Activated naive CD8-positive, alpha-beta T cell treated with anti-CD3 and anti-CD28 coated beads, Interleukin-2, amount 10 ng/mL, durations not matched to agents 7 days and 5 days (primary cell): ENCODE results near the gene MYH6. TPM values are rescaled to one million over a fixed set of nuclear protein-coding genes. Genes with fewer than 3 reads are reported as not detected.
"Not testable (repeated sequence)": the region's sequence is repeated elsewhere in the genome, so short reads cannot be mapped to it uniquely, and the experiment has no call there.

ENCODE experiments used
- ATAC-seq: fragments of 150-1000 bp; cut with Tn5 transposase; one replicate; pipeline ENCODE4 v1.10.0; 2021; ENCODE audit warnings: low read depth, moderate library complexity
- POLR2A ChIA-PET: fragments of 350-600 bp; sonication (Branson Sonifier 250); formaldehyde crosslinking; loops from one replicate; lab custom pipeline; 2021; ENCODE audit warnings: antibody characterized with exemption; lab: Charles Lee
- DNase-seq: peaks from one replicate; pipeline ENCODE4 v3.0.0; 2021
- H3K27ac Mint-ChIP-seq: one replicate; pipeline ENCODE4 v1.8.0; 2022; ENCODE audit warnings: mild to moderate bottlenecking, mixed read lengths
- H3K27me3 Mint-ChIP-seq: one replicate; pipeline ENCODE4 v1.8.0; 2022; ENCODE audit warnings: mild to moderate bottlenecking, moderate library complexity, mixed read lengths
- H3K36me3 Mint-ChIP-seq: one replicate; pipeline ENCODE4 v1.8.0; 2021; ENCODE audit warnings: mild to moderate bottlenecking, mixed read lengths
- H3K4me1 Mint-ChIP-seq: one replicate; pipeline ENCODE4 v1.8.0; 2021; ENCODE audit warnings: mixed read lengths
- H3K4me3 Mint-ChIP-seq: one replicate; pipeline ENCODE4 v1.8.0; 2022; ENCODE audit warnings: mild to moderate bottlenecking, moderate library complexity, mixed read lengths
- H3K9me3 Mint-ChIP-seq: one replicate; pipeline ENCODE4 v1.8.0; 2021; ENCODE audit warnings: mixed read lengths
- total RNA-seq, 2 experiments: library from RNA; stranded (reverse); gene quantifications; one replicate each; pipeline ENCODE4 v1.2.3, GENCODE V29; 2021

Gene MYH6
- total RNA-seq, 2 experiments from 2014 or later = not detected

DNA sequence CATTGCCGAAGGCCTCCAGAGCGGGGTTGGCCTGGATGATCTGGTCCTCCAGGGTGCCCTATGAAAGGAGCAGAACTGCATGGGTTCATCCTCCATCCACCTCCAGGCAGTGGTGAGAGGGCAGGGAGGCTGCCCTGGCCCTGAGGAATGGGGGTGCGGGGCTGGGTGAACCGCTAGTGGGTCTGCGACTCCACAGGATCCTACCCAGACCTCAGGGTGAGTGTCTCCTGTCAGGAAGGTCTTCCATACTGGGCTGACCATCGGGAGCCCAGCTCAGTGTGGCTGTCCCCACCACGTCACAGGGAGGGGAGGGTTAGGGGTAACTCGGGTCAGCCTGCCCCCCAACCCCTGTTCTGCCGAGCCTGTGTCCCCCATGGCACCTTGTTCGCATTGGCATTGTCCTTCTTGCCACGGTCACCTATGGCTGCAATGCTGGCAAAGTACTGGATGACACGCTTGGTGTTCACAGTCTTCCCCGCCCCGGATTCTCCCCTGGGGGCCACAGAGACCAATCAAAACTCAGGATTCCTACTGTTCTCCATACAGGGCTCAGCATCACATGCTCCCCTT, 3.7 kb downstream of the MYH6 start:
- Mint-ChIP-seq H3K27ac (no peak overlapping the region), H3K4me1 (peaks cover 2% of the 10 kb centered on the region), H3K9me3 (no peaks in the 10 kb centered on the region), H3K36me3 (no peaks in the 10 kb centered on the region), H3K4me3 (no peak overlapping the region), H3K27me3 (peaks cover 10% of the 10 kb centered on the region)
- POLR2A ChIA-PET = interaction anchor here (0.6 kb wide), 1 partner anchor 168 kb away, joined by 5 read pairs; no protein-coding TSS in a partner anchor
- ATAC-seq (no peak), DNase-seq (no peak)

GRCh38 chr14:23403908-23404307, 4.2 kb downstream of the MYH6 start:
- POLR2A ChIA-PET = interaction anchor here (0.6 kb wide), 1 partner anchor 167 kb away, joined by 5 read pairs; no protein-coding TSS in a partner anchor
- Mint-ChIP-seq H3K27ac (no peak overlapping the region), H3K4me1 (peaks cover under 1% of the 10 kb centered on the region), H3K27me3 (peaks cover 10% of the 10 kb centered on the region), H3K4me3 (no peak overlapping the region), H3K9me3 (no peaks in the 10 kb centered on the region), H3K36me3 (no peaks in the 10 kb centered on the region)
- ATAC-seq = no peak
- DNase-seq = no peak

DNA sequence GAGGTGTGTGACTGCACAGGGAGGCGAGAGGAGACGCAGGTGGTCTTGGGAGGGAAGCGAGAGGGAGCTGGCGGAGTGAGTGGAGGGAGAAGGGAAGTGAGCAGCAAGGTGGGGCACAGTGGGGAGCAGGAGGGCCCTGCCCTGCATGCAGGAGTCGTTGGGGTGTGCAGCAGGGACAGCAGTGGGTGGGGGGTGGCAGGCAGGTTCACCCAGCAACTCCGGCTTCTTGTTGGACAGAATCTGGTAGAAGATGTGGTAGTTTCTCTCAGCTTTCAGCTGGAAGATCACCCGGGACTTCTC, 5.0 kb downstream of the MYH6 start:
- POLR2A ChIA-PET = no interaction called here
- peaks cover 10% of the 10 kb centered on the region for H3K27me3 Mint-ChIP-seq
- H3K4me3 Mint-ChIP-seq = no peak overlapping the region
- H3K27ac Mint-ChIP-seq = no peak overlapping the region
- no peak for ATAC-seq
- H3K4me1 Mint-ChIP-seq = no peaks in the 10 kb centered on the region
- no peaks in the 10 kb centered on the region for H3K9me3 Mint-ChIP-seq
- DNase-seq = no peak
- no peaks in the 10 kb centered on the region for H3K36me3 Mint-ChIP-seq

GRCh38 chr14:23402296-23403138, 5.6 kb downstream of the MYH6 start:
- H3K27me3 Mint-ChIP-seq = peaks cover 7% of the 10 kb centered on the region
- ATAC-seq = no peak
- H3K27ac Mint-ChIP-seq = no peak overlapping the region
- H3K36me3 Mint-ChIP-seq = no peaks in the 10 kb centered on the region
- POLR2A ChIA-PET = no interaction called here
- no peaks in the 10 kb centered on the region for H3K4me1 Mint-ChIP-seq
- H3K4me3 Mint-ChIP-seq = no peak overlapping the region
- no peaks in the 10 kb centered on the region for H3K9me3 Mint-ChIP-seq
- no peak for DNase-seq

GRCh38 chr14:23401291-23401690, 6.8 kb downstream of the MYH6 start:
- no peak for DNase-seq
- H3K27me3 Mint-ChIP-seq = peaks cover 5% of the 10 kb centered on the region
- no peaks in the 10 kb centered on the region for H3K9me3 Mint-ChIP-seq
- POLR2A ChIA-PET = no interaction called here
- no peak overlapping the region for H3K27ac Mint-ChIP-seq
- H3K4me1 Mint-ChIP-seq = no peaks in the 10 kb centered on the region
- no peak for ATAC-seq
- H3K4me3 Mint-ChIP-seq = no peak overlapping the region
- no peaks in the 10 kb centered on the region for H3K36me3 Mint-ChIP-seq

DNA sequence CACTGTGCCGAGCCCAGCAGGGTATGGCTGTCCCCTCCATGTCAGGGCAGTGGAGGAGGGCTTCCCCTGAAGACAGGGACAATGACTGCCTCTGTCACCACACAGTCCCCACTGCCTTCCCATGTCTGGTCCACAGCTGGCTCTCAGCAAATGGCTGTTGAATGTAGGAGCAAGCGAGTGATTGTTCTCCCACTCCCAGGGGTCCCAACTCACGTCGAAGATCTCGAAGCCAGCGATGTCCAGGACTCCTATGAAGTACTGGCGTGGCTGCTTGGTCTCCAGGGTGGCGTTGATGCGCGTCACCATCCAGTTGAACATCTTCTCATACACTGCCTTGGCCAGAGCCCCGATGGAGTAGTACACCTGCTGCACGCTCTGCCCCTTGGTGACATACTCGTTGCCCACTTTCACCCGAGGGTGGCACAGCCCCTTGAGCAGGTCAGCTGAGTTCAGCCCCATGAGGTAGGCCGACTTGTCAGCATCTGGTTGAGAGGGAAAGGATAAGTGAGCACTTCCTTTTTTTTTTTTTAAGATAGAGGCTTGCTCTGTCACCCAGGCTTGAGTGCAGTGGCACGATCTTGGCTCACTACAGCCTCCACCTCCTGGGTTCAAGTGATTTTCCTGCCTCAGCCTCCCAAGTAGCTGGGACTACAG, 7.5 kb downstream of the MYH6 start:
- H3K4me3 Mint-ChIP-seq, H3K4me1 Mint-ChIP-seq, H3K27ac Mint-ChIP-seq, DNase-seq, H3K27me3 Mint-ChIP-seq, H3K9me3 Mint-ChIP-seq, ATAC-seq, H3K36me3 Mint-ChIP-seq, POLR2A ChIA-PET: not testable (repeated sequence)

DNA sequence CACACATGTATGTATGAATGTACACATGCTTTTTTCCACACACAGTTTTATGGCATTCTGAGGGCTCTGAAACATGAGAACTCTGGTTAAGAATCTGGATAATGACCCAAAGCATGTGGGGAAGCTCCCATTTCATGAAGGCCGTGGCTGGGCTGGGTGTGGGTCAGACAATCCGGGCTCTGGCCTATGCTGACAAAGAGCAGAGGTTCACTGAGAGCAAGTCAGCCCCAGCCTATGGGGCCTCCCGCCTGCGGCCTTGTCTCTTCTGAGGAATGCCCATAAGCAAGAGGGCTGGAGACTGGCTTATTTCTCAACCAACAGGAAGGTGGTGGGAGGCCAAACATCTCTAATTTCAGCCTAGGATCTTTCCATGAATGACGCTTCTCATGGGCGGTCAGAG, 8.5 kb downstream of the MYH6 start:
- no peak overlapping the region for H3K27ac Mint-ChIP-seq

DNA sequence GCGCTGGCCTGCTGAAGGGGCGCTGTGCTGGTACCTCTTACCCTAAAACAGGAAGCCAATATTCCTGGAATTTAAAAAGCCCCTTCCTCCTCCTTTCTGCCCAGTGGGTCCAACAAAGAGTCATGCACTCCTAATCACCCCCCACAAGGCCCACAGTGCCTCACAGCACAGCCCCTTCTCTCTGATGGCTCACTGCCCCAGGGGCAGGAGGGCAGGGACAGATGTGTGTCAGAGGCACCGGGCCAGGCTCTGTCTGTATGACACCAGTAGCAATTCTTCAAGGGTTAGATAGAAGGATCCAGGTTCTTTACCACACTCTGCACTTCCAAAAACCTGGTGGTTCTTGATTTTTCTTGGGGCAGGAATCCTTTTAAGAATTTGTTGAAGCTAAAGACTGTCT, 8.9 kb downstream of the MYH6 start:
- H3K27ac Mint-ChIP-seq = no peak overlapping the region
- H3K4me1 Mint-ChIP-seq = no peaks in the 10 kb centered on the region
- no peak overlapping the region for H3K4me3 Mint-ChIP-seq
- peaks cover 3% of the 10 kb centered on the region for H3K27me3 Mint-ChIP-seq
- H3K36me3 Mint-ChIP-seq = no peaks in the 10 kb centered on the region
- POLR2A ChIA-PET = no interaction called here
- ATAC-seq (no peak), DNase-seq (no peak)
- no peaks in the 10 kb centered on the region for H3K9me3 Mint-ChIP-seq

More for the DNA sequence above, 8.5 kb downstream of the MYH6 start:
- POLR2A ChIA-PET = no interaction called here
- Mint-ChIP-seq H3K27me3 (peaks cover 3% of the 10 kb centered on the region), H3K4me3 (no peak overlapping the region), H3K36me3 (no peaks in the 10 kb centered on the region), H3K9me3 (no peaks in the 10 kb centered on the region), H3K4me1 (no peaks in the 10 kb centered on the region)
- DNase-seq (no peak), ATAC-seq (no peak)

DNA sequence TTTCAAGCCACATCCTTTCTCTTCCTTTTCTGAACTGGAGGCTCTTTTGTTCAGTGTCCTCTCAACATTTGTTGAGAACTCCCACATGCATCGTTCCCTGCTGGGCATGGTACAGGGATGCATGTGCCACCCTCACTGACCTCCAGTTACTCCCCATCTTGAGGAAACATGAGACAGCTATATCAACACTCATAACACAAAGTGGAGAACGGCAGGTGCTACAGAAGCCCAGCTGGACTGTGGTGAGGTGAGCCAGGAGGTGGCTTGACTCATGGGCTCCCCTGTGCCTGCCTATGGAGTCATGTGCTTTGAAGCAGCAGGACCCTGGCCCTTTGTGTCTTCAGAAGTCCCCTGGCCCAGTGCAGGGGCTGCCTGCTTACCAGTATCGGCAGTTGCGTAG, 9.7 kb downstream of the MYH6 start:
- ATAC-seq = no peak
- H3K27ac Mint-ChIP-seq = no peak overlapping the region
- H3K36me3 Mint-ChIP-seq = no peaks in the 10 kb centered on the region
- no peaks in the 10 kb centered on the region for H3K9me3 Mint-ChIP-seq
- no peak for DNase-seq
- H3K4me3 Mint-ChIP-seq = no peak overlapping the region
- H3K27me3 Mint-ChIP-seq = no peaks in the 10 kb centered on the region
- no peaks in the 10 kb centered on the region for H3K4me1 Mint-ChIP-seq
- POLR2A ChIA-PET = no interaction called here

DNA sequence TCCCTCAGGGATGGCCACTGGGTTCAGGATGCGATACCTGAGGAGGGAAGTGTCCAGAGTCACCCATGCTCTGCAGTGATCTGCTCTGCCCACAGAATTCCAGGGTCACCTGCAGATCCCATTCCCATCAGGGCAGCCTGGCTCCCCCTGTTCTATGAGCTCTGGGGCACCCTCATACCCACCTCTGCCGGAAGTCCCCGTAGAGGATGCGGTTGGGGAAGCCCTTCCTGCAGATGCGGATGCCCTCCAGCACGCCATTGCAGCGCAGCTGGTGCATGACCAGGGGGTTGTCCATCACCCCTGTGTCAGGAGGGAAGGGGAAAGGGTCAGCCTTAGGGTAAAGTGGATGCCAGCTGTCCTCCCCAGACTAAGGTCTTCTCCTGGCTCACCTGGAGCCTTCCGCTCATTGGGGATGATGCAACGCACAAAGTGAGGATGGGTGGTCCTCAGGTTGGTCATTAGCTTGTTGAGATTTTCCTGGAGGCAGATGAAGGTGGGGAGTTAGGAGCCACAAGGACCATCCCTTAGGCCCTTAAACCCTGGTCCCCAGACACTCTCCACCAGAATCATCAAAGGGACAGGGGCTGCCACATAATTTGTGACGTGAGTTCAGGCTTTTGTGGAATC, 11.2 kb downstream of the MYH6 start:
- H3K4me3 Mint-ChIP-seq = no peak overlapping the region
- POLR2A ChIA-PET = no interaction called here
- H3K27me3 Mint-ChIP-seq = peaks cover 2% of the 10 kb centered on the region
- DNase-seq (no peak), ATAC-seq (no peak)
- H3K27ac Mint-ChIP-seq = no peak overlapping the region
- no peaks in the 10 kb centered on the region for H3K4me1 Mint-ChIP-seq
- no peaks in the 10 kb centered on the region for H3K36me3 Mint-ChIP-seq
- H3K9me3 Mint-ChIP-seq = no peaks in the 10 kb centered on the region

DNA sequence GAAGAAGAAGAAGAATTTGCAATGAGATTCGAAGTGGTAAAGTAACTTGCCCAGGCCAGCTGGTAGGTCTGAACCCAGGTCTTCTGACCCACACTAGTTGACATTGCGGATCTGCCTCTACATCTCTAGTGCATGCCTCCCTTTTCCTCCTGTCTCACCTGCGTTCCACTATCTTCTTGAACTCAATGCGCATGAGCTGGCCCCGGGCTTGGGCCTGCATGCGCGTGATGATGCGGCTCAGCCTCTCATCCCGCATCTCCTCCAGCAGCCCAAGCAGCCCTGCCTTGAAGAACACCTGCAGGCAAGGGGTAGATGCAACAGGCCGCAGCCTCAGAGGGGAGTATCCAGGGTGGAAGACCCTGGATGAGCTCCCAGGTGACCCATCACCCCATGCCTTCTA, 11.9 kb downstream of the MYH6 start:
- H3K4me3 Mint-ChIP-seq = no peak overlapping the region

GRCh38 chr14:23392613-23393012, 15.5 kb downstream of the MYH6 start:
- Mint-ChIP-seq H3K27me3 (peaks cover 2% of the 10 kb centered on the region), H3K36me3 (no peaks in the 10 kb centered on the region), H3K4me1 (no peaks in the 10 kb centered on the region), H3K27ac (no peak overlapping the region), H3K9me3 (no peaks in the 10 kb centered on the region), H3K4me3 (no peak overlapping the region)
- POLR2A ChIA-PET = interaction anchor here (0.9 kb wide), 1 partner anchor 66 kb away, joined by 3 read pairs; no protein-coding TSS in a partner anchor
- ATAC-seq = no peak
- DNase-seq = no peak

More for the DNA sequence above, 11.9 kb downstream of the MYH6 start:
- POLR2A ChIA-PET = no interaction called here
- DNase-seq (no peak), ATAC-seq (no peak)
- no peak overlapping the region for H3K27ac Mint-ChIP-seq
- H3K27me3 Mint-ChIP-seq = peaks cover 2% of the 10 kb centered on the region
- H3K4me1 Mint-ChIP-seq = no peaks in the 10 kb centered on the region
- H3K9me3 Mint-ChIP-seq = no peaks in the 10 kb centered on the region
- H3K36me3 Mint-ChIP-seq = no peaks in the 10 kb centered on the region

- POLR2A ChIA-PET, H3K27ac Mint-ChIP-seq, H3K27me3 Mint-ChIP-seq, H3K4me3 Mint-ChIP-seq, ATAC-seq, H3K4me1 Mint-ChIP-seq, DNase-seq, H3K9me3 Mint-ChIP-seq, H3K36me3 Mint-ChIP-seq: not testable (repeated sequence)
Measured at GRCh38 chr14:23389871-23390270, 18.2 kb downstream of the MYH6 start.
